Hepatic stellate cell (primary cell): Measurements from ENCODE around the gene INPP4B.

Experiments
- DNase-seq: peaks from one replicate; pipeline ENCODE4 v3.0.0; 2011; ENCODE audit warnings: low spot score

INPP4B gene

GRCh38 chr4:142572071-142572470, 274.0 kb downstream of the INPP4B start:
- no peak for DNase-seq

- DNase-seq = no peak
Measured at GRCh38 chr4:142567620-142568451, 278.3 kb downstream of the INPP4B start.

GRCh38 chr4:142567199-142567598, 278.9 kb downstream of the INPP4B start:
- no peak for DNase-seq

- DNase-seq = no peak
Measured at GRCh38 chr4:142566777-142567176, 279.3 kb downstream of the INPP4B start.

- DNase-seq = no peak
Measured at GRCh38 chr4:142566243-142566642, 279.9 kb downstream of the INPP4B start.

- DNase-seq = no peak
Measured at GRCh38 chr4:142565771-142566170, 280.3 kb downstream of the INPP4B start.

- DNase-seq = no peak
Measured at GRCh38 chr4:142563682-142564291, 282.3 kb downstream of the INPP4B start.

- DNase-seq = no peak
Measured at GRCh38 chr4:142559986-142560385, 286.1 kb downstream of the INPP4B start.

GRCh38 chr4:142558851-142559250, 287.2 kb downstream of the INPP4B start:
- no peak for DNase-seq

GRCh38 chr4:142557239-142557801, 288.8 kb downstream of the INPP4B start:
- no peak for DNase-seq

- DNase-seq = no peak
Measured at GRCh38 chr4:142556570-142557238, 289.4 kb downstream of the INPP4B start.

GRCh38 chr4:142556048-142556447, 290.1 kb downstream of the INPP4B start:
- no peak for DNase-seq

GRCh38 chr4:142554412-142554811, 291.7 kb downstream of the INPP4B start:
- DNase-seq = no peak

GRCh38 chr4:142551517-142552305, 294.4 kb downstream of the INPP4B start:
- DNase-seq = no peak

- DNase-seq = no peak
Measured at GRCh38 chr4:142550965-142551364, 295.1 kb downstream of the INPP4B start.

- DNase-seq = no peak
Measured at GRCh38 chr4:142549726-142550463, 296.2 kb downstream of the INPP4B start.

GRCh38 chr4:142549248-142549647, 296.9 kb downstream of the INPP4B start:
- no peak for DNase-seq

GRCh38 chr4:142548491-142548890, 297.6 kb downstream of the INPP4B start:
- no peak for DNase-seq

GRCh38 chr4:142547974-142548373, 298.1 kb downstream of the INPP4B start:
- no peak for DNase-seq

- DNase-seq = no peak
Measured at GRCh38 chr4:142544594-142544993, 301.5 kb downstream of the INPP4B start.

- DNase-seq = no peak
Measured at GRCh38 chr4:142544039-142544438, 302.1 kb downstream of the INPP4B start.
